WTC11 (cell line): Measurements from ENCODE around the gene PPM1E.

Source experiments
- SP1 ChIP-seq: sonication (generic); formaldehyde crosslinking; conservative IDR thresholded peaks from 2 replicates; pipeline ENCODE4 v1.8.1; 2022; ENCODE audit warnings: missing genetic modification reagents
- ZNF423 ChIP-seq: fragments of 250-450 bp; sonication (Bioruptor Pico); IDR thresholded peaks from 2 replicates; pipeline ENCODE4 v2.1.2; 2022; ENCODE audit warnings: mild to moderate bottlenecking, moderate library complexity
- TF ChIP-seq, protein P1 (sequence below): sonication (generic); formaldehyde crosslinking; IDR thresholded peaks from 2 replicates; pipeline ENCODE4 v1.8.0; 2022; ENCODE audit warnings: mild to moderate bottlenecking, missing genetic modification reagents

DNA sequence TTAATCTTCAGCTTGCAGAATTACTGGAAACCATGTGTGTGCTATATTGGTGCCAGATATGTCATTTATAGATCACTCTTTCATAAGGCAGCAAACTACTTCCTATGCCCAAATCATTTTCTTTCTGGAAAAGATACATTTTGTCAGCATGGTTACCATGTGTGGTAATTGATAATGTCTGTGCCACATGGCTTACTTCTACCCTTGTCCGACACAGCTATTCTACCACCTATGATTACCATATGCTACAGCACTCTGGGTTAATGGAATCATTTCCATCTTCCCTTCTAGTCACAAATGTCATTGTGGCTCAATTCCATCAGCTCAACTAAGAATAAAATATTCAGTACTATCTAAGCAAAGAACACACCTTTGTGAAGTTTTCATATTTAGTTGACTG is 8.0 kb upstream of the PPM1E start:
- TF ChIP-seq ZNF423 (CRISPR knock-in tag), result no peak
- TF ChIP-seq, protein P1, sequence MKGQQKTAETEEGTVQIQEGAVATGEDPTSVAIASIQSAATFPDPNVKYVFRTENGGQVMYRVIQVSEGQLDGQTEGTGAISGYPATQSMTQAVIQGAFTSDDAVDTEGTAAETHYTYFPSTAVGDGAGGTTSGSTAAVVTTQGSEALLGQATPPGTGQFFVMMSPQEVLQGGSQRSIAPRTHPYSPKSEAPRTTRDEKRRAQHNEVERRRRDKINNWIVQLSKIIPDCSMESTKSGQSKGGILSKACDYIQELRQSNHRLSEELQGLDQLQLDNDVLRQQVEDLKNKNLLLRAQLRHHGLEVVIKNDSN (CRISPR knock-in tag), result no peak
- no peak for TF ChIP-seq SP1 (CRISPR knock-in tag)
